ENCODE measurements around the gene BICRAL.

- TF ChIP-seq CTCF (IDR thresholded peaks at IDR 0.05), result no peak
- no peak for TF ChIP-seq POLR2A (IDR thresholded peaks at IDR 0.05)
These were observed 129.5 kb downstream of the BICRAL start for GRCh38 chr6:42911171-42912021.

Data from vagina (tissue), 2 donors.